ENCODE data around the gene IL13.

GRCh38 chr5:132667309-132667708 lies 9.3 kb downstream of the IL13 start:
- no peak for TF ChIP-seq ZFX (IDR thresholded peaks at IDR 0.05)
- TF ChIP-seq, protein P1, sequence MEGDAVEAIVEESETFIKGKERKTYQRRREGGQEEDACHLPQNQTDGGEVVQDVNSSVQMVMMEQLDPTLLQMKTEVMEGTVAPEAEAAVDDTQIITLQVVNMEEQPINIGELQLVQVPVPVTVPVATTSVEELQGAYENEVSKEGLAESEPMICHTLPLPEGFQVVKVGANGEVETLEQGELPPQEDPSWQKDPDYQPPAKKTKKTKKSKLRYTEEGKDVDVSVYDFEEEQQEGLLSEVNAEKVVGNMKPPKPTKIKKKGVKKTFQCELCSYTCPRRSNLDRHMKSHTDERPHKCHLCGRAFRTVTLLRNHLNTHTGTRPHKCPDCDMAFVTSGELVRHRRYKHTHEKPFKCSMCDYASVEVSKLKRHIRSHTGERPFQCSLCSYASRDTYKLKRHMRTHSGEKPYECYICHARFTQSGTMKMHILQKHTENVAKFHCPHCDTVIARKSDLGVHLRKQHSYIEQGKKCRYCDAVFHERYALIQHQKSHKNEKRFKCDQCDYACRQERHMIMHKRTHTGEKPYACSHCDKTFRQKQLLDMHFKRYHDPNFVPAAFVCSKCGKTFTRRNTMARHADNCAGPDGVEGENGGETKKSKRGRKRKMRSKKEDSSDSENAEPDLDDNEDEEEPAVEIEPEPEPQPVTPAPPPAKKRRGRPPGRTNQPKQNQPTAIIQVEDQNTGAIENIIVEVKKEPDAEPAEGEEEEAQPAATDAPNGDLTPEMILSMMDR (IDR thresholded peaks at IDR 0.05 in 2 of 3, conservative IDR thresholded peaks at IDR 0.05 in 1 of 3; ENCODE audit: borderline replicate concordance in 1 of 3, insufficient read depth in 1 of 3, low read depth in 2 of 3, low read length in 2 of 3), result no peak
- no peak for TF ChIP-seq POLR2A (IDR thresholded peaks at IDR 0.05; ENCODE audit: borderline replicate concordance, extremely low read depth, insufficient read depth, insufficient read length)
- TF ChIP-seq EGR1 (IDR thresholded peaks at IDR 0.05; ENCODE audit: low read depth), result no peak
- TF ChIP-seq POLR2AphosphoS5 (IDR thresholded peaks at IDR 0.05; ENCODE audit: low read depth, low read length), result no peak
- no peak for TF ChIP-seq CBX3 (IDR thresholded peaks at IDR 0.05; ENCODE audit: low read depth)
- TF ChIP-seq, protein P2, sequence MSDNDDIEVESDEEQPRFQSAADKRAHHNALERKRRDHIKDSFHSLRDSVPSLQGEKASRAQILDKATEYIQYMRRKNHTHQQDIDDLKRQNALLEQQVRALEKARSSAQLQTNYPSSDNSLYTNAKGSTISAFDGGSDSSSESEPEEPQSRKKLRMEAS (IDR thresholded peaks at IDR 0.05), result no peak
- no peak for TF ChIP-seq SIN3A (IDR thresholded peaks at IDR 0.05; ENCODE audit: low read depth)
- TF ChIP-seq FOSL1 (IDR thresholded peaks at IDR 0.05; ENCODE audit: low read depth), result no peak
- TF ChIP-seq SRF (IDR thresholded peaks at IDR 0.05; ENCODE audit: low read depth), result no peak
- no peak for TF ChIP-seq EZH2 (IDR thresholded peaks at IDR 0.05)
- no peak for TF ChIP-seq ZNF274 (IDR thresholded peaks at IDR 0.05; ENCODE audit: low read depth, low read length)
- no peak for TF ChIP-seq RAD21 (IDR thresholded peaks at IDR 0.05; ENCODE audit: low read depth)

All from HCT116 (cell line).